Superior temporal gyrus (tissue), 1 donor: ENCODE results near the gene UBXN6.

Experiments
- DNase-seq: peaks from one replicate; pipeline ENCODE4 v3.0.0-alpha.2; 2016; ENCODE audit errors: extremely low spot score

Gene UBXN6

GRCh38 chr19:4403005-4403761 is 54.4 kb downstream of the UBXN6 start:
- DNase-seq = no peak

- DNase-seq = peak; percentile 100
Measured at GRCh38 chr19:4402171-4403004, 55.2 kb downstream of the UBXN6 start, which contains the start of gene CHAF1A. Gene CHAF1A (plus strand): TSS chr19:4402640. CDS start chr19:4402763, 123 bp downstream.

GRCh38 chr19:4401769-4402170 is 55.8 kb downstream of the UBXN6 start:
- DNase-seq = no peak

GRCh38 chr19:4400135-4400936 is 57.3 kb downstream of the UBXN6 start, which contains the start of gene SH3GL1:
Gene SH3GL1 (minus strand): TSS chr19:4400547. CDS start chr19:4400368, 179 bp downstream.
- DNase-seq = peak; percentile 94

DNA sequence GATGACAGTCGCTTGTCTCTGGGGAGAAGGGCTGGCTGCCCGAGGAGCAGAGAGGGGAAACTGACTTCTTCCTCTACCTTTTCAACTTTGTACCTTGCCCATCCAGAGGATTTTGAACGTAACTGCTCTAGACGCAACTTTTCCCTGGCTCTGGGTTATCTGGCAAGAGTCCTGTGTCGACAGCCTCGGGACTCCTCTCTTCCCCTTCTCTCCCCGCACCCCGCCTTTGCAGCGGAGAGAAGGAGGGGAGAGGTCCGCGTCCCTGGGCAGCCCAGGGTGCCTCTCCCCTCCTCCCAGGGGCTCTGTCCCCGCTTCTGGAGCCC is 57.8 kb downstream of the UBXN6 start:
- DNase-seq = peak; percentile 39

GRCh38 chr19:4396949-4397783 is 60.4 kb downstream of the UBXN6 start:
- no peak for DNase-seq
